GM19455 (cell line): ENCODE measurements around the gene LNPK.
"Not testable (repeated sequence)": the region's sequence is repeated elsewhere in the genome, so short reads cannot be mapped to it uniquely, and the experiment has no call there.

ENCODE experiments used
- ATAC-seq: cut with Tn5 transposase; IDR thresholded peaks from one replicate; pipeline ENCODE4 v1.9.1; 2021; ENCODE audit not compliant: unreplicated experiment

LNPK gene

GRCh38 chr2:175976391-175977157 is 25.5 kb downstream of the LNPK start:
- ATAC-seq = no peak

- ATAC-seq = no peak
Measured at GRCh38 chr2:175973373-175973772, 28.7 kb downstream of the LNPK start.

DNA sequence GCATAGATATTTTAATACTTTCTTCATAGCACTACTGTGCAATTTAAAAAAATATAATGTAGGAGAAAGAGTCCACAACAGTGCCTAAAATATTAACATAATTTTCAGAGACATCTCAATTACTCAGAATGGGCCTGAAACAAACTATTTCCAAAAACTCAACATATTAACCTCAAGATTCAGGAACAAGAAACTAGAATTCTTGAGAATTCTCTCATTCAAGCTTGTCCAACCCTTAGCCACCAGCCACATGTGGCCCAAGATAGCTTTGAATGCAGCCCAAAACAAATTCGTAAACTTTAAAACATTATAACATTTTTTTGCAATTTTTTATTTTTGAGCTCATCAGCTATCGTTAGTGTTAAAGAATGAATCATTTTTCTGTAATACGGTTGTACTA is 35.2 kb downstream of the LNPK start:
- ATAC-seq = no peak

DNA sequence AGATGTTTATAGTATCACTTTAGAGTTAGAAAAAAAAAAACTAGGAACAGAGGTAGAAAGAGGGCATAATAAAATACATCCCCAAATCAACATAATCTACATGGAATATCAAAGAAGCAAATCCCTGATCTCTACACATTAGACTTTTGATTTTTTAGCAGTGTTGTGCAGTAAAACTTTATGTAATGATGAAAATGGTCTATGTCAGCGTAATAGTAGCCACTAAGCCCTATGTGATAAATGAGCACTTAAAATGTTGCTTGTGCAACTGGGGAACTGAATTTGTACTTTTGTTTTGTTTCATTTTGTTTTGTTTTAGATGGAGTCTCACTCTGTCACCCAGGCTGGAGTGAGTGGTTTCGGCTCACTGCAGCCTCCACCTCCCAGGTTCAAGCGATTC is 36.3 kb downstream of the LNPK start:
- no peak for ATAC-seq

GRCh38 chr2:175964195-175964594 is 37.9 kb downstream of the LNPK start:
- ATAC-seq = no peak

DNA sequence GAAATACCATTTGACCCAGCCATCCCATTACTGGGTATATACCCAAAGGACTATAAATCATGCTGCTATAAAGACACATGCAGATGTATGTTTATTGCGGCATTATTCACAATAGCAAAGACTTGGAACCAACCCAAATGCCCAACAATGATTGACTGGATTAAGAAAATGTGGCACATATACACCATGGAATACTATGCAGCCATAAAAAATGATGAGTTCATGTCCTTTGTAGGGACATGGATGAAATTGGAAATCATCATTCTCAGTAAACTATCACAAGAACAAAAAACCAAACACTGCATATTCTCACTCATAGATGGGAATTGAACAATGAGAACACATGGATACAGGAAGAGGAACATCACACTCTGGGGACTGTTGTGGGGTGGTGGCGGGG is 38.9 kb downstream of the LNPK start:
- ATAC-seq = not testable (repeated sequence)

GRCh38 chr2:175957845-175958244 is 44.2 kb downstream of the LNPK start:
- no peak for ATAC-seq

DNA sequence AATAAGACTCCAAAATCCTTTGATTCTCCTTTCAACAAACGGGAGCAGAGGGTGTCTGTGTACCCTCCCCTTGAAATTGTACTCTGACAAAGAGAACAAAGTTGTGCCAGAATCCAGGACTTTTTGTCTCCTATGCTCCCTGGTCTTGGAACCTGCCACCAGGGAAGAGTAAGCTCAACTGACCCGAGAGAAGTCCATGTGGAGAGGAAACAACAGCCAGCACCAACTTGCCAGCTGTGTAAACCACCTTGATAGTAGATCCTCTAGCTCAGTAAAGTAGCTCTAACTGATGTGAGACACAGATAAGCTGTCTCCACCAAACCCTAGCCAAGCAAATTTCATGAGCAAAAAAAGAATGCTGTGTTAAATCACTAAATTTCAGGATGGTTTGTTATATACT is 46.9 kb downstream of the LNPK start:
- ATAC-seq = no peak

DNA sequence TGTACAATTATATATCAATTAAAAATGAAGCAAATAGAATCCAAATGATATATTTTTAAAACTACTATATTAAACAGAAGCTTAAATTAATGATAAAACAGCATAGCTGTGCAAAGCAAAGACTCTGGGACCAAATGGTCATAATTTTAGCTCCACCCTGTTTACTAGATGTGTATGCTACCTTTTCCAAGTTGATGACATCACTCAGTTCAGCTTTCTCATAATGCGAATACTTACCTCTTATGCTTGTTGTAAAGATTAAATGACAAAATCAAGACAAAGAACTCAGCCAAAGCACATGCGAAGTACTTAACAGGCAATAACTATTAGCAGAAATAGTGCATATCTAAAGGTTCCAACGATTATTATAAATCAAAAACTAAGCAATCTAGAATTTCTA is 51.6 kb downstream of the LNPK start:
- no peak for ATAC-seq

DNA sequence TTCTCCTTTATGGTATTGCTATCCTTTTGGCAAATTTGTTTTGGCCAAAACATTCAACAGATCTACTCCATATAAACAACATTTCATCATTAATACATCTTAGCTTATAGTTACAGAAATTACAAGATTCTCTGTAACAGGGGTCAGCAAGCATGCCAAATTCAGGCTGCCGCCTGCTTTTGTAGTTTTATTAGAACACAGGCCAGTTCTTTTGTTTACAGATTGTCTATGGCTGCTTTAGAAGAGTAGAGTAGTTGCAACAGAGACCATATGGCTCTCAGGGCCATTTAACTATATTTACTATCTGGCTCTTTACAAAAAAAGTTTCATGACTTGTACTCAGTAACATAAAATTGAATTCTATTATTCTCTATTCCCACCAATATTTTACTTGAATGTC is 53.9 kb downstream of the LNPK start:
- no peak for ATAC-seq

- no peak for ATAC-seq
Measured at GRCh38 chr2:175947073-175947472, 55.0 kb downstream of the LNPK start.

DNA sequence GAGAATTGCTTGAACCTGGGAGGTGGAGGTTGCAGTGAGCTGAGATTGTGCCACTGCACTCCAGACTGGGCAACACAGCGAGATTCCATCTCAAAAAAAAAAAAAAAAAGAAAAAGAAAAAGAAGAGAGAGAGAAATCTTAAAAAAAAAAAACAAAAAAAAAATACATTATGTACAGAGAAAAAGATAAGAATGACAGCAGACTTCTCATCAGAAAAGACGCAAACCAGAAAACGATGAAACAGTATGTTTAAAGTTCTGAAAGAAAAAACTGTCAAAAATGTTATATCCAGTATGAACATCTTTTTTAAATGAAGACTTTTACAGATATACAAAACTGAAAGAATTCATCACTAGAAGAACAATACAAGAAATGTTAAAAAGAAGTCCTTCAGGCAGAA is 60.4 kb downstream of the LNPK start:
- ATAC-seq = no peak

GRCh38 chr2:175937216-175937615 is 64.9 kb downstream of the LNPK start:
- ATAC-seq = no peak

DNA sequence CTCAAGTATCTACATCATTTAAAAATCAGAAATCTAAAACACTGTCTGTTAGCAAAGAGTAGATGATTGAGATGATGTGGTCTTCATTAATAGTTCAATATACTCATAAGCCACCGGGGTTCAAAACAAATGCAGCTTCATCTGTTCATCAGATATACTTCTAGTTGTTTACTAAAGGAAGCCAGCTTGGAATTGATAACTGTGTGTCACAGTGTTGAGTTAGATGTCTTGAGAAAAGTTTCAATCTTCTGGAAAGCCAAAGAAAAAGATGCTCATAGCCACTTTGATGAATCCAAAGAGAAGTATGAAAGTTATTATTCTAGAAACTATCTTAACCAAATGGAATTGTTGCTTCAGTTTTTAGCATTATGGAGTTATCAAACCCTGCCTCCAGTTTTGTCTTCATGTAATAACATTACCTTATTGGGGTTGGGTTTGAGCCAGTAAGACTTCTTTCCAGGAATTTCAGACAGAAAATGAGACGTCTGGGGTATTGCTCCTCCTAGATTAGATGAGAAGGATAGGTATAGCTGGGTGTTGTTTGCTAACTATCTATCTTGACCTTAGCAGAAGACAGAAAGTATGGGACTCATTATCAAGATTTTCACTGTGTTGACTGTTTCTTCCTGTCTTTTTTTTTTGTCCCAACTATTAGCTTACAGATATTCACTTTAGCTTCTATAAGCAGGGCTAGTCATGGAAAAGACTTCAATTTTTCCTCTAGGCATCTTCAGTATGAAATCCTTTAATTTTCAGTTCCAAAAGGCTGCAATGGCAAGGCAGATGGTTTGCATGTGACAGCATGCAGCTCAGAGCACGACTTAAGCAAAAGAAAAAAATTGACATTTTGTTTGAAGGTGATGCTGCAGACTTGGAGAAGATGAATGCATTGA is 66.5 kb downstream of the LNPK start:
- no peak for ATAC-seq

- no peak for ATAC-seq
Measured at GRCh38 chr2:175932675-175933074, 69.4 kb downstream of the LNPK start.

- no peak for ATAC-seq
Measured at GRCh38 chr2:175931805-175932204, 70.3 kb downstream of the LNPK start.

DNA sequence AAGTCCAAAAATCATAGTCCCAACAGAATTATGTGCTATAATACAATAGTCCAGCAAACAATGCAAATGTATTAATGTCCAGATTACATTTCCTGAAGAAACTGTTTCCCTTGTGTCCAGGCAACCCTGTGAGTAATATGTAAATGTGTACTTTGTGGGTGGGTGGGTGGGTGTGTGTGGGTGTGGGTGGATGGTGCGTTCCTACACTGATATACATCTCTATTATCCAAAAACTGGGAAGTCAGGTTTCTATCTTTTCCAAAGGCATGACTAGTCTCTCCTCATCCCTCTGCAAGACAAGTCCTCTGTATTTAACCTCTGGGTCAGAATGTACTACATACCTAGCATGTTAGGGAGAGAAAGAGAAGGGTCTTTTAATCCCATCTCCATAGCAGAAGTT is 71.6 kb downstream of the LNPK start:
- no peak for ATAC-seq

- ATAC-seq = no peak
Measured at GRCh38 chr2:175929850-175930249, 72.2 kb downstream of the LNPK start.

GRCh38 chr2:175926272-175926671 is 75.8 kb downstream of the LNPK start:
- no peak for ATAC-seq

DNA sequence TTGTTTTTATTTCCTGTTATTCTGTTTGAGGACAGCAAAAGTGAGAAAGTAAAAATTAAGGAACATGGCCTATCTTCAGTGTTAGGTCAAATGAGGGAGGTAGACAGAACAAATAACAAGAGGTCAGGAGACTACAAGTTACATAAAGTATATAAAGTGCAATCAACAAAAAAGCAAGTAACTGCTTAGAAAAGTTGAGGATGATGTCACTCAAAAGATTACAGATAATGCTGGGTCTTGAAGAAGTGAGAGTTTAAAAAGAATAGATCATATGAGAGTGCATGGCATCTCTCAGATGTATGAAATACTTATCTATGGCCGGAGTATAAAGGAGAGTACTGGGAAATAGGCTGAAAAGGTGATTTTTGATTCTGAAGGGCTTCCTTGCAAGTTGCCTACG is 79.9 kb downstream of the LNPK start:
- ATAC-seq = no peak

DNA sequence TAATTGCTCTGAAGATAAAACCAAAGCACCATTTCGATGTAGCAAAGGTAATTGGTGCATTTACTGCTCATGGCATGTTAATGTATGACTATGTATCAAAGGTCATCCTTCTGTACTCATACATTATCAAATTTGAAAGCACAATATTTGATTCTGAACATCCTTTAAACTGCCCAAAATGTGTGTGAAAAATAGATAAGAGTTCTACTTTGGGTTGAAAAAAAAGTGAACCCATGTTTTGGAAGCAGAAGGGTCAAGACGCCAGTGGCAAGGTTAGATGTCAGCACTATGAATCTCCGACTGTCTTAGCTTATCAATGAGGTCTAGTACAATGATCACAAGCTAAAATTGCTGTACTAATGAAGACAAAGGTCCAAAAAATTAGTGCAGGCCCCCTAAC is 83.1 kb downstream of the LNPK start:
- no peak for ATAC-seq

DNA sequence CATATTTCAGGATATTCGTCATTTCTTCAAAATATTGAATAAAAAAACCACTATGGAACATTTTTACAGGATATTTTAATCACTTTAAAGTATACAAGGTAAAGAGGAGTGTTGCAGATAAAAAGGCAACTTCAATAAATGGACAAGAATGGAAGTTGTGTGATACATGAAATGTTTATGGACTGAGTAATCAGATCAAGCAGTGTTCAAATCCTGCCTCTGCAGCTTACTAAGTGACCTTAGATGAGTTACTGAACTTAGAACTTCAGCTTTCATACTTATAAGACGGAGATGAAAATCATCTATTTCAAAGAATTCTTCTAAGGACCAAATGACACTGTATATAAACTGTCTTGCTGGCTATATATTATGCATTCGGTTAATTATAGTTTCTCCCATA is 87.2 kb downstream of the LNPK start:
- ATAC-seq = no peak
